H1 (cell line): ENCODE measurements around the gene MATN4. TPM values are rescaled to one million over a fixed set of nuclear protein-coding genes. Genes with fewer than 3 reads are reported as not detected.

Experiments used
- CTCF ChIA-PET: fragments of 300-600 bp; sonication (Branson Sonifier 250); formaldehyde crosslinking; loops from one replicate; lab custom pipeline; 2021; ENCODE audit not compliant: partially characterized antibody; lab: Charles Lee
- POLR2A ChIA-PET: fragments of 300-600 bp; sonication (Branson Sonifier 250); formaldehyde crosslinking; loops from one replicate; lab custom pipeline; 2021; ENCODE audit warnings: inconsistent platforms; ENCODE audit not compliant: partially characterized antibody; lab: Charles Lee
- DNase-seq, 2 experiments: peaks; one replicate each; pipeline versions ENCODE4 v3.0.0 to v3.0.0-alpha.2; 2010 to 2022; ENCODE audit warnings: low spot score in 2 of 2, low read depth in 1 of 2, mixed read lengths in 1 of 2
- FAIRE-seq: peaks from 2 replicates; lab custom pipeline; 2011; peaks lifted over from hg19 to GRCh38; lab: Jason Lieb, UNC
- H2AFZ ChIP-seq: 2 replicates; pipeline ENCODE4 v1.8.1; 2012; ENCODE audit warnings: low read length, inconsistent platforms
- H2AK5ac ChIP-seq: 2 replicates; pipeline ENCODE4 v1.6.1; 2013; ENCODE audit warnings: low read depth, low read length
- H2BK120ac ChIP-seq: replicated peaks from 2 replicates; pipeline ENCODE3; 2013; ENCODE audit warnings: low read depth, low read length, inconsistent platforms
- H2BK12ac ChIP-seq: 2 replicates; pipeline ENCODE4 v1.6.1; 2013; ENCODE audit warnings: low read depth, low read length
- H2BK15ac ChIP-seq: 2 replicates; pipeline ENCODE4 v1.6.1; 2013; ENCODE audit warnings: low read length
- H2BK20ac ChIP-seq: 2 replicates; pipeline ENCODE4 v1.6.1; 2013; ENCODE audit warnings: low read length
- H2BK5ac ChIP-seq: 2 replicates; pipeline ENCODE4 v1.6.1; 2013; ENCODE audit warnings: low read depth, low read length
- H3K14ac ChIP-seq: 2 replicates; pipeline ENCODE4 v1.6.1; 2013; ENCODE audit warnings: inconsistent platforms; ENCODE audit not compliant: insufficient read length
- H3K18ac ChIP-seq: 2 replicates; pipeline ENCODE4 v1.6.1; 2013; ENCODE audit warnings: low read length; ENCODE audit errors: extremely low read depth
- H3K23ac ChIP-seq: 2 replicates; pipeline ENCODE4 v1.6.1; 2013; ENCODE audit warnings: inconsistent platforms; ENCODE audit not compliant: insufficient read length
- H3K23me2 ChIP-seq: 2 replicates; pipeline ENCODE4 v1.6.1; 2013; ENCODE audit warnings: low read depth, low read length
- H3K27ac ChIP-seq: 2 replicates; pipeline ENCODE4 v1.6.1; 2011; ENCODE audit warnings: low read depth, low read length, inconsistent platforms
- H3K27me3 ChIP-seq, 4 experiments: replicated peaks in 1 of 4; 1 replicate in 1 of 4; 2 replicates in 3 of 4; pipeline versions ENCODE4 v1.6.1 to v1.8.1; 2011 to 2013; ENCODE audit warnings: low read length in 3 of 4, mild to moderate bottlenecking in 3 of 4, inconsistent platforms in 2 of 4, mixed read lengths in 2 of 4, moderate library complexity in 1 of 4; ENCODE audit not compliant: control insufficient read depth in 3 of 4, insufficient read depth in 3 of 4; ENCODE audit errors: extremely low read depth in 1 of 4
- H3K36me3 ChIP-seq, 4 experiments: 2 replicates each; pipeline versions ENCODE4 v1.6.1 to v1.8.1; 2011 to 2013; ENCODE audit warnings: mild to moderate bottlenecking in 4 of 4, low read length in 3 of 4, moderate library complexity in 2 of 4, control low read depth in 1 of 4, inconsistent platforms in 1 of 4; ENCODE audit not compliant: insufficient read depth in 4 of 4, control insufficient read depth in 2 of 4
- H3K4ac ChIP-seq: replicated peaks from 2 replicates; pipeline ENCODE3; 2013; ENCODE audit warnings: low read length, low read depth, mixed read lengths, inconsistent platforms; ENCODE audit not compliant: insufficient read length
- H3K4me1 ChIP-seq, 4 experiments: replicated peaks in 1 of 4; 1 replicate in 1 of 4; 2 replicates in 3 of 4; pipeline versions ENCODE4 v1.6.1 to v1.8.1; 2011 to 2013; ENCODE audit warnings: low read length in 3 of 4, inconsistent platforms in 2 of 4, mixed read lengths in 1 of 4; ENCODE audit not compliant: insufficient read depth in 4 of 4, control insufficient read depth in 3 of 4
- H3K4me2 ChIP-seq, 2 experiments: 2 replicates each; pipeline versions ENCODE4 v1.6.1 to v1.8.1; 2011 to 2013; ENCODE audit warnings: low read depth in 2 of 2, low read length in 2 of 2, control low read depth in 1 of 2, inconsistent platforms in 1 of 2, mild to moderate bottlenecking in 1 of 2; ENCODE audit not compliant: insufficient read depth in 1 of 2
- H3K4me3 ChIP-seq, 4 experiments: fragments of 200-600, 300-600 bp in 1 of 4; sonication (generic), shearing (Covaris generic), sonication (Bioruptor Twin) in 1 of 4; 2 replicates each; pipeline versions ENCODE4 v1.5.1 to v1.8.1; 2011 to 2016; ENCODE audit warnings: low read length in 4 of 4, low read depth in 3 of 4, control low read depth in 2 of 4, inconsistent platforms in 2 of 4, mild to moderate bottlenecking in 2 of 4, mixed read lengths in 1 of 4, moderate library complexity in 1 of 4; ENCODE audit not compliant: insufficient read depth in 2 of 4; ENCODE audit errors: extremely low read depth in 1 of 4
- H3K56ac ChIP-seq: replicated peaks from 2 replicates; pipeline ENCODE3; 2013; ENCODE audit warnings: low read depth, mild to moderate bottlenecking, mixed read lengths, low read length, inconsistent platforms; ENCODE audit not compliant: insufficient read length
- H3K79me1 ChIP-seq: 2 replicates; pipeline ENCODE4 v1.6.1; 2013; ENCODE audit warnings: low read depth, low read length, control low read depth
- H3K79me2 ChIP-seq, 2 experiments: 2 replicates each; pipeline versions ENCODE4 v1.6.1 to v1.8.1; 2012 to 2013; ENCODE audit warnings: low read length in 2 of 2, mild to moderate bottlenecking in 2 of 2, inconsistent platforms in 1 of 2; ENCODE audit not compliant: insufficient read depth in 2 of 2, control insufficient read depth in 1 of 2
- H3K9ac ChIP-seq, 4 experiments: replicated peaks in 1 of 4; 1 replicate in 1 of 4; 2 replicates in 3 of 4; pipeline versions ENCODE4 v1.6.1 to v1.8.1; 2011 to 2013; ENCODE audit warnings: low read depth in 3 of 4, low read length in 3 of 4, control low read depth in 2 of 4, mild to moderate bottlenecking in 2 of 4, moderate library complexity in 2 of 4, inconsistent platforms in 1 of 4; ENCODE audit errors: extremely low read depth in 1 of 4
- H3K9me3 ChIP-seq, 2 experiments: 2 replicates each; pipeline versions ENCODE4 v1.6.1 to v1.8.1; 2012 to 2013; ENCODE audit warnings: mild to moderate bottlenecking in 2 of 2, moderate library complexity in 2 of 2, control low read depth in 1 of 2, inconsistent platforms in 1 of 2, low read depth in 1 of 2, low read length in 1 of 2, mixed read lengths in 1 of 2; ENCODE audit not compliant: insufficient read depth in 2 of 2
- H4K20me1 ChIP-seq, 2 experiments: replicated peaks in 1 of 2; 2 replicates each; pipeline versions ENCODE3 to v1.8.1; 2011 to 2013; ENCODE audit warnings: inconsistent platforms in 2 of 2, low read length in 2 of 2, mild to moderate bottlenecking in 1 of 2; ENCODE audit not compliant: insufficient read depth in 2 of 2, control insufficient read depth in 1 of 2
- H4K5ac ChIP-seq: 2 replicates; pipeline ENCODE4 v1.6.1; 2013; ENCODE audit warnings: low read length, low read depth, mixed read lengths, inconsistent platforms; ENCODE audit not compliant: insufficient read length
- H4K8ac ChIP-seq: 2 replicates; pipeline ENCODE4 v1.8.0; 2013; ENCODE audit warnings: mild to moderate bottlenecking, moderate library complexity, low read length, inconsistent platforms; ENCODE audit not compliant: insufficient read depth; ENCODE audit errors: extremely low read depth
- H4K91ac ChIP-seq: replicated peaks from 2 replicates; pipeline ENCODE3; 2013; ENCODE audit warnings: low read length, mixed read lengths, inconsistent platforms; ENCODE audit not compliant: insufficient read length
- BACH1 ChIP-seq: IDR thresholded peaks from 2 replicates; pipeline ENCODE4 v1.6.1; 2012; ENCODE audit warnings: low read length, improper control_type of control experiment
- POLR2A ChIP-seq, 2 experiments: IDR thresholded peaks; 1 replicate in 1 of 2; 2 replicates in 1 of 2; pipeline ENCODE4 v1.6.1; 2011; ENCODE audit warnings: low read depth in 2 of 2, low read length in 2 of 2, mild to moderate bottlenecking in 2 of 2; ENCODE audit errors: control extremely low read depth in 1 of 2
- YY1 ChIP-seq: IDR thresholded peaks from 2 replicates; pipeline ENCODE4 v1.6.1; 2011; ENCODE audit warnings: low read depth, mild to moderate bottlenecking, low read length
- WGBS, 2 experiments: shearing (Covaris generic) in 1 of 2; methylation state at CpG; one replicate each; pipeline versions ENCODE4 v1.1.6 to v1.1.7; 2013 to 2015; ENCODE audit warnings: low lambda C conversion rate in 2 of 2, mixed read lengths in 2 of 2, inconsistent platforms in 1 of 2, low coverage in 1 of 2, missing lambda C conversion rate in 1 of 2; ENCODE audit not compliant: insufficient replicate concordance in 2 of 2, insufficient coverage in 1 of 2, insufficient read length in 1 of 2; ENCODE audit errors: extremely low coverage in 1 of 2, missing lambda C conversion rate in 1 of 2; 5-methylcytosine and 5-hydroxymethylcytosine counted together
- polyA plus RNA-seq, 7 experiments: library from polyadenylated mRNA; depleted of rRNA in 3 of 7; stranded (reverse) in 5 of 7; unstranded in 2 of 7; fragments of >200 nt in 5 of 7; fragments of 200-250 nt in 2 of 7; gene quantifications; 1 replicate in 5 of 7; 2 replicates in 1 of 7; 4 replicates in 1 of 7; pipeline versions ENCODE4 v1.2.1 to v1.2.3, GENCODE V29; 2011 to 2013; ENCODE audit warnings: missing spikeins in 2 of 7, mixed read lengths in 2 of 7
- total RNA-seq: library from RNA; stranded (reverse); fragmentation: NEBNext Ultra II Directional; extraction: Animal tissue kit (Norgen Biotek cat#: 25700); gene quantifications from 2 replicates; pipeline ENCODE4 v1.2.1, GENCODE V29; 2021

Gene MATN4
- total and polyA plus RNA-seq, 2 of the 8 experiments (the other 6 are each of a cell fraction or from before 2014, with no cell fraction given), result 2.1 to 4.4 TPM

DNA sequence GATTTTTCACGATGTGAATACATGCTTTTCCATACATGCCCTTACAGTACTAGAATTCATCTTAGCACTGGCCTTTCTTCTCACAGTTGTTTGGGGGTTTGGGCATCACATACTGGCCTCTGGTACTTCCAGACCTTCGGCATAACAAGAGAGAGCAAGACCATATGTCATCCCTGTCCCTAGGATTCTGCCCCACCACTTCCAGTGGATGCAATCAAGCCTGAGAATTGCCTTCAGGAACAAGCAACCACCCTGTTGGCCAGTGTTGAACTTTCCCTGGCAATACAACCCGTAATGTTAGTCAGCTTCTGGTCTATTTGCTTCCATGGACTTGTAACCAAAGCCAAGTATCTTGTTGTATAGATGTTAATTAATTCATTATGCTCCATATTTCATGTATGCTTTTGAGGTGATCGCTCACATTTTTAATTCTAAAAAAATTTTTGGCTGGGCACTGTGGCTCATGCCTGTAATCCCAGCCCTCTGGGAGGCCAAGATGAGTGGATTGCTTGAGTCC lies 38.3 kb downstream of the MATN4 start:
- Histone ChIP-seq H3K9me3 (no peaks in the 10 kb centered on the region), H3K4me1 (peaks cover 0 to 2% (median 0%) of the 10 kb centered on the region in 4 experiments; a peak in 2 of 7 replicates), H2BK12ac (no peak overlapping the region), H3K14ac (no peak overlapping the region), H3K4me2 (no peak overlapping the region), H2AFZ (no peak overlapping the region), H2BK15ac (no peak overlapping the region), H4K91ac (no peak overlapping the region), H3K4me3 (no peak overlapping the region), H3K9ac (no peak overlapping the region), H3K4ac (no peak overlapping the region), H3K79me1 (no peaks in the 10 kb centered on the region), H2BK5ac (no peak overlapping the region), H2BK120ac (no peak overlapping the region), H3K23ac (no peak overlapping the region), H3K79me2 (no peaks in the 10 kb centered on the region), H4K20me1 (no peaks in the 10 kb centered on the region), H2BK20ac (no peak overlapping the region), H2AK5ac (no peak overlapping the region), H3K23me2 (no peaks in the 10 kb centered on the region), H3K27me3 (no peaks in the 10 kb centered on the region), H3K27ac (no peak overlapping the region), H4K8ac (no peak overlapping the region), H3K56ac (no peak overlapping the region), H3K18ac (no peak overlapping the region), H4K5ac (no peak overlapping the region), H3K36me3 (no peaks in the 10 kb centered on the region)
- FAIRE-seq, result no peak
- POLR2A ChIA-PET, result no interaction called here
- CTCF ChIA-PET, result interaction anchor here (1.1 to 2.1 kb wide), 3 partner anchors 21 to 131 kb away, joined by 3 to 6 read pairs (median 5); no protein-coding TSS in a partner anchor
- no peak for DNase-seq
- 85% methylated on average over 4 of the region's 4 CpGs; no CpG with 5 or more reads in 1 of the 2 experiments for WGBS, 2 experiments
- no peak for TF ChIP-seq YY1
- TF ChIP-seq BACH1, result no peak
- TF ChIP-seq POLR2A (IDR thresholded peaks at IDR 0.05; ENCODE audit: control extremely low read depth in 1 of 2, low read depth in 2 of 2, low read length in 2 of 2), result no peak
